SK-N-MC (cell line): ENCODE results near the gene RPL18A.

Experiments
- DNase-seq: peaks from one replicate; pipeline ENCODE4 v3.0.0-alpha.2; 2011; ENCODE audit warnings: low read depth, low spot score
- H3K27ac ChIP-seq: fragments of 200-600 bp; sonication (generic); 2 replicates; pipeline ENCODE4 v1.5.1; 2016; ENCODE audit warnings: mixed run types
- H3K36me3 ChIP-seq: fragments of 200-600 bp; sonication (generic); 2 replicates; pipeline ENCODE4 v1.6.1; 2017; ENCODE audit warnings: antibody characterized with exemption, low read length, mixed read lengths; ENCODE audit not compliant: insufficient read depth
- H3K4me3 ChIP-seq: fragments of 200-600 bp; sonication (generic); 2 replicates; pipeline ENCODE4 v1.5.1; 2016
- H3K9ac ChIP-seq: fragments of 200-600 bp; sonication (generic); 2 replicates; pipeline ENCODE4 v1.8.0; 2017; ENCODE audit warnings: mixed run types, mixed read lengths; ENCODE audit not compliant: insufficient read length
- H3K9me3 ChIP-seq: fragments of 200-600 bp; sonication (generic); 2 replicates; pipeline ENCODE4 v1.6.1; 2017; ENCODE audit warnings: low read depth, mild to moderate bottlenecking, antibody characterized with exemption, low read length, moderate library complexity, mixed read lengths
- EZH2 ChIP-seq: fragments of 200-600 bp; sonication (generic); IDR thresholded peaks from one replicate; pipeline ENCODE4 v1.6.1; 2017; ENCODE audit warnings: antibody characterized with exemption
- FOXP2 ChIP-seq: optimal IDR thresholded peaks from 2 replicates; pipeline ENCODE3; 2011; ENCODE audit warnings: mild to moderate bottlenecking, moderate library complexity; ENCODE audit not compliant: insufficient read depth; ENCODE audit errors: extremely low read length, control extremely low read depth
- POLR2AphosphoS5 ChIP-seq: IDR thresholded peaks from 2 replicates; pipeline ENCODE4 v1.6.1; 2012; ENCODE audit warnings: mild to moderate bottlenecking, low read depth, low read length, borderline replicate concordance

RPL18A gene

DNA sequence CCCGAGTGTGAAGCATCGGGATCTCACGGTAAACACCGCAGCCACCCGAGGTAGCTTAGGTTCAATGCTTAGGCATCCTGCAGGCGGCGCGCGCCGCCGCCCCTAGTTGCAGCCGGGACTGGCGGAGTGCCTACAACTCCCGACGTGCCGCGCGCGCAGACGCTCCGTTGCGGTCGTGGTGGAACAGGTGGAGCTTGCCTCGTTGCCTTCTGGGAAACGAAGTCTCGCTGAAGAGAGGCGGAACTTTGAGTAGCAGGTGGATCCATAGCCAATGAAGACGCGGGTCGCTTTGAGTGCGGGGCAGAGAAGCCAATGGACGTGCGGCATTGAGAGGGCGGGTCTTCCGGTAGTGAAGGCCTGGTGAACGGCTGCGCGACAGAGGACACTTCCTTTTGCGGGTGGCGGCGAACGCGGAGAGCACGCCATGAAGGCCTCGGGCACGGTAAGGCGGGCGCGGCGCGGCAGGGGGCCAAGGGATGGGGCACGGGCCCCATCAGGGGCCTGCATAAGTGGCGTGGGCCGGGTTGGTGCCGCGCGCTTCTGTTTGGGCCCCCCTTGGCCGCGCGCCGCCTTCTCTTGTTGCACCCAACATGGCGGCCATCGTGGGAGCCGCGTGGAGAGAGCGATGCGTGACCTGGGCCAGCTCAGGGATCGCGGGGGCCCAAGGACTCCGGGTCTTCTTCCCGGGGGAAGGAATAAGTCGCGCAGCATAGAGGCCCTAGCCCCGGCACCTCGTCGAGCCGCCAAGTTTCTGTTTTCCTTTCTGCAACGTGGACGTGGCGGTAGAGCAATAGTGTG, at the start of gene RPL18A:
RPL18A (plus strand) TSS at position 378 of the 798 bp plus-strand sequence; CDS start at position 425, 47 bp downstream.
- peak within 1 kb of the TSS; percentile 84 for H3K27ac ChIP-seq
- peak; percentile 87 for TF ChIP-seq FOXP2
- TF ChIP-seq EZH2: no peak
- TF ChIP-seq POLR2AphosphoS5: peak; percentile 95
- H3K4me3 ChIP-seq: peak within 1 kb of the TSS; percentile 95
- H3K36me3 ChIP-seq: peaks cover 45% of the 10 kb centered on the region
- DNase-seq: peak; percentile 99
- H3K9ac ChIP-seq: peak within 1 kb of the TSS; percentile 98
- no peaks in the 10 kb centered on the region for H3K9me3 ChIP-seq

DNA sequence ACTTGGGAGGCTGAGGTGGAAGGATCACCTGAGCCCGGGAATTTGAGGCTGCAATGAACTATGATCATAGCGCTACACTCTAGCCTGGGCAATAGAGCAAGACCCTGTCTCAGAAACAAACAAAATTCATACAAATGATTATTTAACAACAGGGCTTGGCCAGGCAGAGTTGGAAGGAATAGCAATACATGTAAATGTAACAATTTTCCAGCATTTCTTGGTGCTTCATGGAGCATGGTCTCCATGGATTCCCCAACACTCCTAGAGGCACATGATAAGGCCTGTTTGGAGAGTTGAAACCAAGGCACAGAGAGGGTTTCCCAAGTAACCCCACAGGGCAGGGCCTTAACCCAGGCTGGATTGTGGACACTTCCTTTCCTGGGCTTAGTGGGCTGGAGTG, 48.6 kb upstream of the RPL18A start:
- Histone ChIP-seq H3K36me3 (no peaks in the 10 kb centered on the region), H3K9me3 (no peaks in the 10 kb centered on the region), H3K27ac (no peak overlapping the region), H3K4me3 (no peak overlapping the region), H3K9ac (no peak overlapping the region)
- TF ChIP-seq POLR2AphosphoS5: no peak
- no peak for TF ChIP-seq EZH2
- TF ChIP-seq FOXP2: no peak
- DNase-seq: no peak

DNA sequence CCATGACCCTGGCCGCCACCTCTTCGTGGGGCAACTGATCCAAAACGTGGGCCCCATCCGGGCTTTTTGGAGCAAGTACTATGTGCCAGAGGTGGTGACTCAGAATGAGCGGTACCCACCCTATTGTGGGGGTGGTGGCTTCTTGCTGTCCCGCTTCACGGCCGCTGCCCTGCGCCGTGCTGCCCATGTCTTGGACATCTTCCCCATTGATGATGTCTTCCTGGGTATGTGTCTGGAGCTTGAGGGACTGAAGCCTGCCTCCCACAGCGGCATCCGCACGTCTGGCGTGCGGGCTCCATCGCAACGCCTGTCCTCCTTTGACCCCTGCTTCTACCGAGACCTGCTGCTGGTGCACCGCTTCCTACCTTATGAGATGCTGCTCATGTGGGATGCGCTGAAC, 48.0 kb upstream of the RPL18A start:
- Histone ChIP-seq H3K9me3 (no peaks in the 10 kb centered on the region), H3K9ac (no peak overlapping the region), H3K36me3 (no peaks in the 10 kb centered on the region), H3K4me3 (no peak overlapping the region), H3K27ac (no peak overlapping the region)
- TF ChIP-seq EZH2: no peak
- TF ChIP-seq POLR2AphosphoS5: no peak
- no peak for TF ChIP-seq FOXP2
- no peak for DNase-seq

DNA sequence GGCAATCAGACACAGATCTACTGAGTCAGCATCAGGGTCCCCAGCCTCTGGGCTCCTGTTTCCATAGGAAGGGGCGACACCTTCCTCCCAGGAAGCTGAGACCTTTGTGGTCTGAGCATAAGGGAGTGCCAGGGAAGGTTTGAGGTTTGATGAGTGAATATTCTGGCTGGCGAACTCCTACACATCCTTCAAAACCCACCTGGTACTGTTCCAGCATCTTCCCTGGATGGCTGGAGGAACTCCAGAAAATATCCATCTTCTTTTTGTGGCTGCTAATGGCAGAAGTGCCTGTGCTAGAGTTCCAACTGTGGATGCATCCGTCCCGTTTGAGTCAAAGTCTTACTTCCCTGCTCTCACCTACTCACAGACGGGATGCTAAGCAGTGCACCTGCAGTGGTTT, 47.6 kb upstream of the RPL18A start:
- Histone ChIP-seq H3K9ac (no peak overlapping the region), H3K36me3 (no peaks in the 10 kb centered on the region), H3K9me3 (no peaks in the 10 kb centered on the region), H3K4me3 (no peak overlapping the region), H3K27ac (no peak overlapping the region)
- no peak for DNase-seq
- no peak for TF ChIP-seq POLR2AphosphoS5
- TF ChIP-seq EZH2: no peak
- TF ChIP-seq FOXP2: no peak

DNA sequence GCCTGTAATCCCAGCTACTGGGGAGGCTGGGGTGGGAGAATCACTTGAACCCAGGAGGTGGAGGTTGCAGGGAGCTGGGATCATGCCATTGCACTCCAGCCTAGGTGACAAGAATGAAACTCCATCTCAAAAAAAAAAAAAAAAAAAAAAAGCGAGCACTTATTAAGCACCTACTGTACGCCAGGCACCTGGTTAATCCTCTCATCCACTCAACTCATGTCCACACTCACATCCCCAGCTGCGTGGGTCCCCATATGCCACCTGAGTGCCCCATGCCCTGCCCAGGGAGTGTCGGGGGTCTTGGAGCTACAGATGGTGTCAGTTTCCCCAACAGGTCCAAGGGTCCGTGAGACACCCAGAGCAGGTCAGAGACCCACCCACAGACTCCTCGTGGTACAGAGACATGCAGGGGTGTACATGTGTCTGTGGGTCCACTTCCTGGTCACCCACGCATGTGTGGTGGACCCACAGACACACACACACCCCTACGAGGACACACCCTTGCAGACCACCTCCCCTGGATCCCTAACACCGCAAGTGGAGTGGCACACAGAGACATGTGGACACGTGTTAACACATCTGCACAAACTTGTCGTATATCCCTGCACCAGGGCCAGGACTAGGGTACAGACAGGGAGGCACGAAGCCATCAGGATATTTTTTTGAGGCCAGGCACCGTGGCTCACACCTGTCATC, 41.9 kb upstream of the RPL18A start:
- no peak overlapping the region for H3K9ac ChIP-seq
- H3K9me3 ChIP-seq: no peaks in the 10 kb centered on the region
- DNase-seq: no peak
- TF ChIP-seq FOXP2: no peak
- TF ChIP-seq EZH2: no peak
- no peak for TF ChIP-seq POLR2AphosphoS5
- H3K4me3 ChIP-seq: no peak overlapping the region
- H3K36me3 ChIP-seq: no peaks in the 10 kb centered on the region
- H3K27ac ChIP-seq: no peak overlapping the region

DNA sequence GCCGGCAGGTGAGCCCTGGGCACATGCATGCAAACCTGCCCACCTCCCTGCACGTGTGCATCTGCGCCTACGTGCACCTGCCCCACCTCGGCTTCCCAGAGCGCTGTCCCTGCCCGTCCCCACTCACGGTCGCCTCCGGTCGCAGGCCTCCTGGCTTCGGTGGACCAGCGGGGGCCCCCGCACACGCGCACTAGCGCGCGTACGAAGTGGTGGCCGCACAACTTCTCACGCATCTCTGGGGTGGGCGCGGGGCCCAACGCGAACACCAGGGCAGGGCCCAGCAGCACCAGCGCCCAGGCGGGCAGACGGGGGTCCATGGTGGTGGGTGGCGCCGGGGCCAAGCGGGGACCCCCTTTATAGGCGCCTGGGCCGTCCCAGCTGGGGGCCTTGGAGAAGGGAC, 38.5 kb upstream of the RPL18A start, which contains the start of gene INSL3:
INSL3 (minus strand) TSS at position 330 of the 400 bp plus-strand sequence; CDS start at position 317, 13 bp downstream.
- Histone ChIP-seq H3K9ac (no peak within 1 kb of the TSS), H3K27ac (no peak within 1 kb of the TSS), H3K4me3 (no peak within 1 kb of the TSS), H3K36me3 (no peaks in the 10 kb centered on the region), H3K9me3 (no peaks in the 10 kb centered on the region)
- TF ChIP-seq EZH2: no peak
- no peak for TF ChIP-seq FOXP2
- TF ChIP-seq POLR2AphosphoS5: no peak
- no peak for DNase-seq

DNA sequence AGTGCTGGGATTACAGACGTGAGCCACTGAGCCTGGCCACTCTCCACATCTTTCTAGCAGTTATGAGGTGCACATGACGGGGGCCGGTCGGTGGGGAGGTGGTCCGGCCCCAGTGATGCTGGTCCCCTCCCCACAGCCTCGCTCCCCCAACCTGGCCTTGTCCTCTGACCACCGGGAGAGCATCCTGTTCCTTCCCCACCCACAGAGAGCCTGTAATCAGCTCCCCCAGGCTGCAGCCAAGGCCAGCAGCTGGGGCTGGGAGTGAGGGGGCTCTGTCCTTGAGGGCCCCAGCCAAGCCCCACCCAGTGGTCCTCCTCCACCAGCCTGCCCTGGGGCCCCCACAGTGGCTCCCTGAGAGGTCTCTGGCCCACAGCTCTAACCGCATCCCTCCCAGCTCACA, 35.4 kb upstream of the RPL18A start:
- H3K9me3 ChIP-seq: no peaks in the 10 kb centered on the region
- H3K9ac ChIP-seq: no peak overlapping the region
- no peak for DNase-seq
- H3K36me3 ChIP-seq: no peaks in the 10 kb centered on the region
- no peak overlapping the region for H3K27ac ChIP-seq
- no peak overlapping the region for H3K4me3 ChIP-seq
- no peak for TF ChIP-seq POLR2AphosphoS5
- no peak for TF ChIP-seq FOXP2
- TF ChIP-seq EZH2: no peak

DNA sequence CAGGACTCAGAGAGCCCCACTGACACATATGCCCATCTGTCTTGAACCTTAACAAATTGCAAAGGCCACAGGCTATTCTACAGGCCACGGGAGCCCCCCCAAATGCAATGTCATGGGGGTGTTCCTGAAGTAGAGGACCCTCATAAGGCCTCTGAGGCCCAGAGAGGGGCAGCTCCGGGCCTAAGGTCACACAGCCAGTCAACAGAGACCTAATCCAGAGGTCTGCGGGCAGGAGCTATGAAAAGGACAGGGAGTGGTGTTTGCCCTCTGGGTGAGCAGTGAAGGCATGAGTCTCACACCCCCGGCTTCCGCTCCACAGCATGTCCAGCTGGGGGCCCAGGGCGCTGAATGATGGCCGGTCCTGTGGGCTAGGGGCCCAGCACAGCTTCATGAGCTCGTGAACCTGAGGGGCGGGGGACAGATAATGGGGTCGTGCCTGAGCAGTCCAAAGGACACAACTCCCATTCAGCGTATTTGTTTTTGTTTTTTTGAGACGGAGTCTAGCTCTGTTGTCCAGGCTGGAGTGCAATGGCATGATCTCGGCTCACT, 33.1 kb upstream of the RPL18A start:
- no peak overlapping the region for H3K4me3 ChIP-seq
- no peak overlapping the region for H3K9ac ChIP-seq
- TF ChIP-seq FOXP2 (no peak), EZH2 (no peak), POLR2AphosphoS5 (no peak)
- no peaks in the 10 kb centered on the region for H3K9me3 ChIP-seq
- H3K36me3 ChIP-seq: no peaks in the 10 kb centered on the region
- DNase-seq: no peak
- H3K27ac ChIP-seq: no peak overlapping the region
